ENCODE measurements around the gene KRT77.

GRCh38 chr12:52690351-52691075, 12.8 kb downstream of the KRT77 start:
- TF ChIP-seq, protein P1, sequence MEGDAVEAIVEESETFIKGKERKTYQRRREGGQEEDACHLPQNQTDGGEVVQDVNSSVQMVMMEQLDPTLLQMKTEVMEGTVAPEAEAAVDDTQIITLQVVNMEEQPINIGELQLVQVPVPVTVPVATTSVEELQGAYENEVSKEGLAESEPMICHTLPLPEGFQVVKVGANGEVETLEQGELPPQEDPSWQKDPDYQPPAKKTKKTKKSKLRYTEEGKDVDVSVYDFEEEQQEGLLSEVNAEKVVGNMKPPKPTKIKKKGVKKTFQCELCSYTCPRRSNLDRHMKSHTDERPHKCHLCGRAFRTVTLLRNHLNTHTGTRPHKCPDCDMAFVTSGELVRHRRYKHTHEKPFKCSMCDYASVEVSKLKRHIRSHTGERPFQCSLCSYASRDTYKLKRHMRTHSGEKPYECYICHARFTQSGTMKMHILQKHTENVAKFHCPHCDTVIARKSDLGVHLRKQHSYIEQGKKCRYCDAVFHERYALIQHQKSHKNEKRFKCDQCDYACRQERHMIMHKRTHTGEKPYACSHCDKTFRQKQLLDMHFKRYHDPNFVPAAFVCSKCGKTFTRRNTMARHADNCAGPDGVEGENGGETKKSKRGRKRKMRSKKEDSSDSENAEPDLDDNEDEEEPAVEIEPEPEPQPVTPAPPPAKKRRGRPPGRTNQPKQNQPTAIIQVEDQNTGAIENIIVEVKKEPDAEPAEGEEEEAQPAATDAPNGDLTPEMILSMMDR (conservative IDR thresholded peaks at IDR 0.05) = no peak
- no peak for TF ChIP-seq ZFX (IDR thresholded peaks at IDR 0.05)
